Adrenal gland (tissue), 12 donors: Measurements from ENCODE around the gene PWWP2B. TPM values are rescaled to one million over a fixed set of nuclear protein-coding genes. Genes with fewer than 3 reads are reported as not detected.

Experiments used
- DNase-seq, 7 donors: peaks; one replicate each; pipeline ENCODE4 v3.0.0-alpha.2; 2019 to 2020
- H3K27ac ChIP-seq, 5 donors: fragments of 200-600 bp; sonication (generic) in 4 of 5; 1 replicate in 3 of 5; 2 replicates in 2 of 5; pipeline versions ENCODE4 v1.5.1 to v1.8.0; 2016 to 2020; ENCODE audit warnings: mild to moderate bottlenecking in 1 of 5
- H3K27me3 ChIP-seq: fragments of 200-600 bp; 2 replicates; pipeline ENCODE4 v1.8.0; 2021
- H3K36me3 ChIP-seq, 2 donors: fragments of 200-600 bp; replicated peaks in 1 of 2; 1 replicate in 1 of 2; 2 replicates in 1 of 2; pipeline versions ENCODE4 v1.5.1 to v1.8.0; 2018 to 2022
- H3K4me1 ChIP-seq, 2 donors: fragments of 200-600 bp; replicated peaks in 1 of 2; 1 replicate in 1 of 2; 2 replicates in 1 of 2; pipeline versions ENCODE4 v1.5.1 to v1.8.0; 2018 to 2021
- H3K4me3 ChIP-seq, 4 donors: fragments of 200-600 bp; sonication (generic) in 3 of 4; one replicate each; pipeline ENCODE4 v1.5.1; 2016 to 2018
- H3K9me3 ChIP-seq, 3 donors: fragments of 200-600 bp; sonication (generic) in 1 of 3; replicated peaks in 1 of 3; 1 replicate in 2 of 3; 2 replicates in 1 of 3; pipeline versions ENCODE4 v1.5.1 to v1.8.0; 2016 to 2021
- POLR2A ChIP-seq, 2 donors: fragments of 450-650 bp; IDR thresholded peaks; one replicate each; pipeline ENCODE4 v1.6.1; 2017; ENCODE audit warnings: antibody characterized with exemption in 2 of 2, mild to moderate bottlenecking in 2 of 2, moderate library complexity in 1 of 2
- WGBS, 4 donors: extraction: QIAGEN DNeasy Blood & Tissue Kit in 2 of 4; methylation state at CpG; one replicate each; pipeline versions ENCODE4 v1.1.5 to v1.1.7; 2013 to 2017; 5-methylcytosine and 5-hydroxymethylcytosine counted together
- intact Hi-C, 2 donors: fragments of 100-400 bp; cut with DNase I; formaldehyde crosslinking; loops; one replicate each; pipeline versions ENCODE4 v1.14.1 to v1.15.0; 2022 to 2023
- polyA plus RNA-seq, 3 donors: library from polyadenylated mRNA; stranded (reverse); fragments of 200-250 nt in 2 of 3; fragments of 350-450 nt in 1 of 3; fragmentation: Illumina TruSeq in 1 of 3; extraction: RNeasy Lipid Tissue Mini Kit (QIAGEN cat#74804) in 1 of 3; gene quantifications; one replicate each; pipeline ENCODE4 v1.2.3, GENCODE V29; 2013 to 2014
- total RNA-seq, 9 donors: library from RNA; depleted of rRNA in 4 of 9; stranded (reverse); fragments of >200 nt in 4 of 9; fragments of 120-200 nt in 1 of 9; fragmentation: NEBNext Ultra II Directional in 1 of 9; extraction: Animal tissue kit (Norgen Biotek cat#: 25700) in 1 of 9; gene quantifications; one replicate each; pipeline versions ENCODE4 v1.1.0 to v1.2.4, GENCODE V29; 2013 to 2023
- TF ChIP-seq, protein P1 (sequence below), 6 experiments: fragments of 450-650 bp in 4 of 6; fragments of 200-600 bp in 2 of 6; sonication (generic) in 1 of 6; IDR thresholded peaks; 1 replicate in 5 of 6; 2 replicates in 1 of 6; pipeline versions ENCODE4 v1.5.1 to v1.8.0; 2016 to 2021; ENCODE audit warnings: antibody characterized with exemption in 6 of 6, mild to moderate bottlenecking in 2 of 6, moderate library complexity in 1 of 6
- donor health status: healthy with polysubstance abuse.
- donor health status: Bipolar disorder and iron deficiency.
- donor health status: DM: yes; HTN: yes; CAD: no.
- donor health status: DM: no; HTN: no; CAD: no.
- donor health status: DM: no; HTN: no; CAD: no.
- donor health status: DM: yes; HTN: yes; CAD: no.

The PWWP2B gene
- total and polyA plus RNA-seq, 12 donors, result 3.4 to 75.3 (median 40.7) TPM

DNA sequence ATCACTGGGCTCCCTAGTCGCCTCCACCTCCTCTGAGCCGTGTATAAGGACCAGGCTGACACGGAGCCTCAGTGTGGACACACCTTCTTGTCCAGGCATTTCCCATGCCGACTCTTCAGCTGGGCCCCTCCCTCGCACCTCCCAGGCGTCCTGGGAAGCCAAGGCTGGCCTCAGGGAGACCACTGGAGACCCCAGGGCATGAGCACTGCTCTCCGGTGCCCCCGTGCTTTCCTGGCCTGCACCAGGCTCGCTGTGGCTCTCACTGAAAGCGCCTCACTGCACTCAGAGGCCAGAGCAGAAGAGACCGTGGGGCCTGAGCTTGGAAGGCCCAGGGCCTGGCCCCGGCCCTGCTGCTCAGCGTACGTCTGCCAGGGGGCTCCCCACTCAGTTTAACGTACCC lies 33.6 kb upstream of the PWWP2B start:
- Histone ChIP-seq H3K27ac (no peak overlapping the region), H3K27me3 (no peaks in the 10 kb centered on the region), H3K4me3 (no peak overlapping the region), H3K9me3 (no peaks in the 10 kb centered on the region), H3K4me1 (no peaks in the 10 kb centered on the region), H3K36me3 (no peaks in the 10 kb centered on the region)
- DNase-seq, result no peak
- 86 to 97% (median 90%) methylated on average over 6 to 15 of the region's 15 CpGs for WGBS, 4 donors
- TF ChIP-seq, protein P1, sequence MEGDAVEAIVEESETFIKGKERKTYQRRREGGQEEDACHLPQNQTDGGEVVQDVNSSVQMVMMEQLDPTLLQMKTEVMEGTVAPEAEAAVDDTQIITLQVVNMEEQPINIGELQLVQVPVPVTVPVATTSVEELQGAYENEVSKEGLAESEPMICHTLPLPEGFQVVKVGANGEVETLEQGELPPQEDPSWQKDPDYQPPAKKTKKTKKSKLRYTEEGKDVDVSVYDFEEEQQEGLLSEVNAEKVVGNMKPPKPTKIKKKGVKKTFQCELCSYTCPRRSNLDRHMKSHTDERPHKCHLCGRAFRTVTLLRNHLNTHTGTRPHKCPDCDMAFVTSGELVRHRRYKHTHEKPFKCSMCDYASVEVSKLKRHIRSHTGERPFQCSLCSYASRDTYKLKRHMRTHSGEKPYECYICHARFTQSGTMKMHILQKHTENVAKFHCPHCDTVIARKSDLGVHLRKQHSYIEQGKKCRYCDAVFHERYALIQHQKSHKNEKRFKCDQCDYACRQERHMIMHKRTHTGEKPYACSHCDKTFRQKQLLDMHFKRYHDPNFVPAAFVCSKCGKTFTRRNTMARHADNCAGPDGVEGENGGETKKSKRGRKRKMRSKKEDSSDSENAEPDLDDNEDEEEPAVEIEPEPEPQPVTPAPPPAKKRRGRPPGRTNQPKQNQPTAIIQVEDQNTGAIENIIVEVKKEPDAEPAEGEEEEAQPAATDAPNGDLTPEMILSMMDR (IDR thresholded peaks at IDR 0.05), result no peak
- TF ChIP-seq POLR2A (IDR thresholded peaks at IDR 0.05), result no peak
- intact Hi-C loops, result no loop called here

DNA sequence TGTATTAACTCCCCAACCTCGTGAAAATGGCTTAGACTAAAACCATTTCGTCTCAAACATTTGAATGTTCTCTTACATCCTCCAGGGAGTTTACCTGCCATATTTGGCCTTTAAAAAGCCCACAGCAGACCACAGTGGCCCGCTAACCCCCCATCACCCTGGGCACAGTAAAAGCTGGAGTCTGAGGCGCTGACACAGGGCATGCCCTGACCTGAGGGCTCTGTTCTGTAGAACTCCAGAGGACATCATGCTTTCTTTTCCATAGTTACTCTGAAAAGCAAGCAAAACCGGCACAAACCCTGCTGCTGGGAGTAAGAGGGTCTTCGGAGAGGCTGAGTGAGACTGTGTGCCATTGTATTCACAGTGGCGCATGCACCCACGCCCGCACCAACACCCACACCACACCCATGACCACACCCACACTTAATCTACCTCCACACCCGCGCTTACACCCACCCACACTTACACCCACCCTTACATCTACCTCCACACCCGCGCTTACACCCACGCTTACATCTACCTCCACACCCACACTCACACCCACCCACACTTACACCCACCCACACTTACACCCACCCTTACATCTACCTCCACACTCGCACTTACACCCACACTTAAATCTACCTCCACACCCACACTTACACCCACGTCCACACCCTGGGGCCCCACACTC lies 32.9 kb upstream of the PWWP2B start:
- Histone ChIP-seq H3K9me3 (no peaks in the 10 kb centered on the region), H3K4me3 (no peak overlapping the region), H3K4me1 (no peaks in the 10 kb centered on the region), H3K36me3 (no peaks in the 10 kb centered on the region), H3K27me3 (no peaks in the 10 kb centered on the region), H3K27ac (no peak overlapping the region)
- no peak for TF ChIP-seq POLR2A (IDR thresholded peaks at IDR 0.05)
- TF ChIP-seq, protein P1 (IDR thresholded peaks at IDR 0.05), result no peak
- 62 to 76% (median 71%) methylated on average over 14 to 16 of the region's 16 CpGs for WGBS, 4 donors
- no peak for DNase-seq
- intact Hi-C loops, result no loop called here

DNA sequence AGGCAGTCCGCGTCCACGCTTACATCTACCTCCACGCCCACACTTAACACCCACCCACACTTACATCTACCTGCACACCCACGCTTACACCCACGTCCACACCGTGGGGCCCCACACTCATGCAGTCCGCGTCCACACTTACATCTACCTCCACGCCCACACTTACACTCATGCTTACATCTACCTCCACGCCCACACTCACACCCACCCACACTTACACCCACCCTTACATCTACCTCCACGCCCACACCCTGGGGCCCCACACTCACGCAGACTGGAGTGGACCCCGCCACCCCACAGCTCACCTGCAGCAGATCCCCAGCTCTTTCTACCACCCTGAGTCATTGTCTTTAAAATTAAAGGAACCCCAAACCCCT lies 32.4 kb upstream of the PWWP2B start:
- H3K36me3 ChIP-seq, result no peaks in the 10 kb centered on the region
- TF ChIP-seq POLR2A (IDR thresholded peaks at IDR 0.05), result no peak
- TF ChIP-seq, protein P1 (IDR thresholded peaks at IDR 0.05), result no peak
- intact Hi-C loops, result no loop called here

GRCh38 chr10:132365102-132365501 lies 31.9 kb upstream of the PWWP2B start:
- TF ChIP-seq, protein P1 (IDR thresholded peaks at IDR 0.05), result no peak
- TF ChIP-seq POLR2A (IDR thresholded peaks at IDR 0.05), result no peak
- H3K4me1 ChIP-seq, result no peaks in the 10 kb centered on the region
- H3K27me3 ChIP-seq, result no peaks in the 10 kb centered on the region
- DNase-seq, result no peak
- no peaks in the 10 kb centered on the region for H3K9me3 ChIP-seq
- WGBS, 4 donors, result 85 to 96% (median 90%) methylated on average over 8 to 9 of the region's 9 CpGs
- no peak overlapping the region for H3K27ac ChIP-seq
- no peaks in the 10 kb centered on the region for H3K36me3 ChIP-seq
- no peak overlapping the region for H3K4me3 ChIP-seq
- intact Hi-C loops, result no loop called here

More for the DNA sequence above, 32.4 kb upstream of the PWWP2B start:
- no peaks in the 10 kb centered on the region for H3K27me3 ChIP-seq
- H3K27ac ChIP-seq, result no peak overlapping the region
- no peaks in the 10 kb centered on the region for H3K4me1 ChIP-seq
- H3K4me3 ChIP-seq, result no peak overlapping the region
- H3K9me3 ChIP-seq, result no peaks in the 10 kb centered on the region
- no peak for DNase-seq
- 50 to 84% (median 62%) methylated on average over 5 to 14 of the region's 14 CpGs for WGBS, 4 donors
